Activated naive CD4-positive, alpha-beta T cell treated with anti-CD3 and anti-CD28 coated beads for 36 hours (primary cell): ENCODE measurements around the gene CSNK1G1. TPM values are rescaled to one million over a fixed set of nuclear protein-coding genes. Genes with fewer than 3 reads are reported as not detected.

Experiments
- CTCF ChIA-PET: fragments of 350-600 bp; sonication (Branson Sonifier 250); formaldehyde crosslinking; loops from one replicate; lab custom pipeline; 2021; ENCODE audit warnings: antibody characterized with exemption; lab: Charles Lee
- DNase-seq: peaks from one replicate; pipeline ENCODE4 v3.0.0-alpha.2; 2020
- H3K27ac Mint-ChIP-seq: one replicate; pipeline ENCODE4 v1.8.0; 2021; ENCODE audit warnings: mild to moderate bottlenecking, mixed read lengths
- H3K27me3 Mint-ChIP-seq: one replicate; pipeline ENCODE4 v1.8.0; 2021; ENCODE audit warnings: low read depth, mixed read lengths
- H3K36me3 Mint-ChIP-seq: one replicate; pipeline ENCODE4 v1.8.0; 2021; ENCODE audit warnings: low read depth, mixed read lengths
- H3K4me1 Mint-ChIP-seq: one replicate; pipeline ENCODE4 v1.8.0; 2021; ENCODE audit warnings: low read depth, mixed read lengths
- H3K4me3 Mint-ChIP-seq: one replicate; pipeline ENCODE4 v1.8.0; 2021; ENCODE audit warnings: mild to moderate bottlenecking, moderate library complexity, mixed read lengths
- H3K9me3 Mint-ChIP-seq: one replicate; pipeline ENCODE4 v1.8.0; 2021; ENCODE audit warnings: mixed read lengths
- intact Hi-C: fragments of 100-400 bp; cut with micrococcal nuclease; formaldehyde crosslinking; loops from one replicate; pipeline ENCODE4 v1.15.1; 2023
- total RNA-seq, 2 experiments: library from RNA; stranded (reverse); gene quantifications; one replicate each; pipeline ENCODE4 v1.2.3, GENCODE V29; 2021

CSNK1G1 gene
- total RNA-seq, 2 experiments from 2014 or later, result 14.8 to 16.6 TPM

DNA sequence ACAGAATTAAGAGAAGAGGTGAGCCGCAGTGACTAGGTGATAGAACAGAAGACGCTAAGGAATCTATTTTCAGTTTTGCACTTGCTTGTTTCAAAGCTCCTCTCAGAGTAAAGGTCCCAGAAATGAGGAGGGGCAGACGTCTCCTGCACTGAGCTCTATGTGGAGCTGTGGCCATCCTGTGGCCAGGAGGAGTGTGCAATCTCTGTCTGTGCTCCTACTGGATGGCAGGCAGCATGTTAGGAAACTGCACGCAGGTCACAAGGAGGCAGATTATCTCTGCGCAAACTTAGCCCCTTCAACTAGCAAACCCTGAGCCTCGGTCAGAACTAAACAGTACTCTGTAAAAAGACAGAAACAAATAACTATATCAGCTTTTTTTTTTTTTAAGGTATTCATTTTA is 162.0 kb downstream of the CSNK1G1 start:
- CTCF ChIA-PET, result interaction anchor here (0.6 kb wide), 2 partner anchors 140 to 401 kb away, joined by 3 to 5 read pairs; no protein-coding TSS in a partner anchor
- Mint-ChIP-seq H3K27ac (no peak overlapping the region), H3K36me3 (peaks cover 3% of the 10 kb centered on the region), H3K27me3 (no peaks in the 10 kb centered on the region), H3K4me1 (no peaks in the 10 kb centered on the region), H3K9me3 (no peaks in the 10 kb centered on the region), H3K4me3 (no peak overlapping the region)
- intact Hi-C loops, result no loop called here
- no peak for DNase-seq

DNA sequence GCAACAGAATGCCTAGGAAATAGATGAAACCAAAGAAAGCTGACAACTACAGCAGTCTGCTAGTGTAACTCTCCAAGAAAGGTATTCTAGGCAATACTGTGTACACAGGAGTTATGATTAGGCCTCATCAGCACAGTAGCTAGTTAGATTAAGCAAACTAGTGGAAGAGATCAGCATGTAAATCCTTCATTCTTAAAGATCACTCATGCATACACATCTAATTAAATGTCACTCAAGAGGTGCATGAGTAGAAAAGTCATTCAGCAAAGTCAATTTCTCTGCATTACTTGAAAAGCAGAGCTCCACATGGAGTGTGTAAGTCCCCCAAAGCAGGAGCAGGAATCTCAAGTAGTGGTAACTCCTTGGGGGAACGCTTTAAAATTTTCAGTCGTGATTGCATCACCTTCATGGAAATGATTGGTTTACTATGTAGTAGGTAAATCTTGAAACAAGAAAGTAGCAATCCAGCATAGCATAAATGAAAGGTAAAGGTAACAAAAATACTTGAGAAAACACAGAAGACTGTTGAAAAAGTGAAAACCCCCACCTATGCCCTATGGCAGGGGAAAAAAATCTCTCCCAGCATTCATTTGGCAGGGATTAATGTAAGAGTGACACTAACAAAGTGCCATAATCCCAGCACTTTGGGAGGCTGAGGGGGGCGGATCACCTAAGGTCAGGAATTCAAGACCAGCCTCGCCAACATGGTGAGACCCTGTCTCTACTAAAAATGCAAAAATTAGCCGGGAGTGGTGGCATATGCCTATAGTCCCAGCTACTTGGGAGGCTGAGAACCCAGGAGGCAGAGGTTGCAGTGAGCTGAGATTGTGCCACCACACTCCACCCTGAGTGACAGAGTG is 163.8 kb downstream of the CSNK1G1 start:
- Mint-ChIP-seq H3K36me3 (peaks cover 11% of the 10 kb centered on the region), H3K27me3 (no peaks in the 10 kb centered on the region), H3K4me1 (peaks cover 5% of the 10 kb centered on the region), H3K4me3 (no peak overlapping the region), H3K27ac (no peak overlapping the region), H3K9me3 (no peaks in the 10 kb centered on the region)
- no peak for DNase-seq
- intact Hi-C loops, result no loop called here
- CTCF ChIA-PET, result no interaction called here

DNA sequence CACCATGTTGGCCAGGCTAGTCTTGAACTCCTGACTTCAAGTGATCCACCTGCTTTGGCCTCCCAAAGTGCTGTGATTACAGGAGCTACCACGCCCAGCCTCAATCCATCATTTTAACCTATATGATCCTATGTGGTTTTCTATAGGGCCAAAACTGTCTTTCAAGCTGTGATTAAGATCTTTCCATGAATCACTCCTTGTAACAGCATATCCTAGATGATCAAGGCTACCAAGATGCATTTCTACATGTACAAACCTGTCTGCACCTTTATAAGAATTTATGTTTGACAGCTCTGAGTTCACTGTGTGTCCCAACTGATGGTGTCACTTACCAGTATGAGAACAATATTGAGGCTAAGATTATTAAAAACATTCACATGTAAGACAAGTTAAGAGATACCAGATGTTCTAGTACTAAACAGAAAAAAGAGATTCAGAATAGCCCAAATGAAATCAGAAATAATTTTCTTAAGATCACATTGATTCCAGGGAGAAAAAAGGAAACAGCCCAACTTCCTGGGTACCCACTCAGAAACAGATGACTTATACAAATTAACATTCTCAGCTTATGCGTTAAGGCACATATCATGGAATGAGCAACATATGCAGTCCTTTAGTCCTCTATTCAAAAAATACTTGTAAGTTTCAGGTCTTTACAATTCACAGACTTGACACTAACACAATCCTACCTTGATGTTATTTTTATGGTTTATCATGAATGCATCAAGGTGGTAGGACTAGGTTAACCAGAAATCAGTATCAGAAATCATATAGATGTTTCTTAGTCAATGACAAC is 168.4 kb downstream of the CSNK1G1 start:
- Mint-ChIP-seq H3K4me3 (no peak overlapping the region), H3K9me3 (no peaks in the 10 kb centered on the region), H3K27ac (peak overlapping the region; percentile 9), H3K27me3 (no peaks in the 10 kb centered on the region), H3K36me3 (peaks cover 12% of the 10 kb centered on the region), H3K4me1 (peaks cover 5% of the 10 kb centered on the region)
- CTCF ChIA-PET, result interaction anchor here (0.5 to 1.1 kb wide), 4 partner anchors 11 to 1084 kb away, joined by 4 to 8 read pairs (median 6); no protein-coding TSS in a partner anchor
- intact Hi-C loops, result no loop called here
- no peak for DNase-seq

DNA sequence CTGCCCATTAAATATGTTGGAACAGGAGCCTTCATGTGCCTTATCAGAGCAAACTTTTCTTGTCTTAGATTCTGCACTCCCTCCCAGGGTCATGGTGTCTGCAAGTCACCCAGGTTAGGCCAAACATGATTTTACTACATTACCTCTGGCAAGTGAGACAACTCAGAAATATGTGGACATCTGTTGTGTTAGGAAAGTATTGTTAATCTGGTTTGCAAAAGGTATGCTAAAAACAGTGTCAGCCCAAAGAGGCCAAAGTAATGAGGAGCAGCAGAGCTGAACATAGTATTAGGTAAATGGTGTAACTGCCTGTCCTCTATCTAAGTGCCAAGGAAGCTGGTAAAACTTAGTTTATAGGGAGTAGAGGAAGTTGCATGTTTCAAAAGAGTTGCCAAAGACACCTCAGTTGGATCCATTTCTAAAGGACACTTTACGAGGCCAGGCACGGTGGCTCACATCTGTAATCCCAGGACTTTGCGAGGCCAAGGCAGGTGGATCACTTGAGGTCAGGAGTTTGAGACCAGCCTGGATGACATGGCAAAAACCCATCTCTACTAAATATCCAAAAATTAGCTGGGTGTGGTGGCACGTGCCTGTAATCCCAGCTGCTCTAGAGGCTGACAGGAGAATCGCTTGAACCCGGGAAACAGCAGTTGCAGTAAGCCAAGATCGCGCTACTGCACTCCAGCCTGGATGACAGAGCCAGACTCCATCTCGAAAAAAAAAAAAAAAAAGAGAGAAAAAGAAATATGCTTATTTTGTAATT is 170.6 kb downstream of the CSNK1G1 start:
- Mint-ChIP-seq H3K27me3 (no peaks in the 10 kb centered on the region), H3K36me3 (peaks cover 12% of the 10 kb centered on the region), H3K9me3 (no peaks in the 10 kb centered on the region), H3K27ac (no peak overlapping the region), H3K4me3 (no peak overlapping the region), H3K4me1 (peaks cover 5% of the 10 kb centered on the region)
- no peak for DNase-seq
- CTCF ChIA-PET, result no interaction called here
- intact Hi-C loops, result no loop called here

DNA sequence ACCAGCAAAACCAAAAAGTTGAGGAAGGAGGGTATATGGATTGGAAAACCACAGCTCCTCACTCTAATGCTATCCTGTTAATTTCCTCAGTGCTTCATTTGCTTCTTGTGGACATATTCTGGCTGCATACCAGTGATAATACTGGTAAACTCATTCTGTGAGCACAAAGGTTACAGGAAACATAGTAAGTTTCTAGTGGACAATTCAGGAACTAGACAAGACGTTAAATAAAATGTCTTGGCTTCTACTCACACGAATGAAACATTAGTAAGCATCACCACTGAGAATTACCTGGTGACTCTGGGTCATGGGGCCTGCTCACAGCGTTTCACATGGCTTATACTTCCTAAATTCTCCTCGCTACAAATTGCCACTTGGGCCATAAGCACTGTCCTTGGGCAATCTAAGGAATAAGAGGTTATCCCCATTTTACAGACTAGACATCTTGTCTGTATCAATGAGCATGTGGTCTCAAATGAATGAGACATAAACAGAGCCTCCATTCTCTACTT is 173.1 kb downstream of the CSNK1G1 start:
- Mint-ChIP-seq H3K4me1 (no peaks in the 10 kb centered on the region), H3K4me3 (no peak overlapping the region), H3K9me3 (no peaks in the 10 kb centered on the region), H3K36me3 (peaks cover 7% of the 10 kb centered on the region), H3K27me3 (no peaks in the 10 kb centered on the region), H3K27ac (no peak overlapping the region)
- intact Hi-C loops, result no loop called here
- DNase-seq, result no peak
- CTCF ChIA-PET, result no interaction called here

DNA sequence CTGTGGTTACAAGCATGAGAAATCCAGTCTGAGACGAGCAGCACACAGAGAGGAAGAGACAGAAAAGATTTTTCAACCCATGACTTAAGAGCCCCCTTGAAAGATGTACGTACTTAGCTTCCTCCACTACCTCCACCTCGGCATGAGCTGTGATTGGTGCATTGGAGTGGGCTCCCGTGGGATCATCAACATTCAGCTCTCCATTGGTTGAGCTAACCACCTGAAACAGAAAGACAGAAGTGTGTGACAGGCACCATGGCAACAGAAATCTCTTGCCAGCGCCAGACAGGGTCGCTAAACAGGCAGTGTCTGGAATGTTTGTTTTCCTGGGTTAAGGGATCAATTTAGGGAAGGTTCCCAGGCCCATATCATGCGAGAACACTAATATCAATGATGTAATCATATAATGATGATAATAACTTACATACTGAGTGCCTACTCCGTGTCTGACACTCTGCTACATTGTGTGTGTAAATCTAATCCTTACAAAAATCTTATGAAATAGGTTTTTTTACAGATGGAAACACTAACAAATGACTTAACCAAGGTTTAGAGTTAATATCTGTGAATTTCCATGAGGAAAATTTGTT is 175.6 kb downstream of the CSNK1G1 start:
- Mint-ChIP-seq H3K9me3 (no peaks in the 10 kb centered on the region), H3K36me3 (peaks cover 8% of the 10 kb centered on the region), H3K27me3 (no peaks in the 10 kb centered on the region), H3K4me3 (no peak overlapping the region), H3K4me1 (no peaks in the 10 kb centered on the region), H3K27ac (no peak overlapping the region)
- intact Hi-C loops, result no loop called here
- CTCF ChIA-PET, result no interaction called here
- DNase-seq, result no peak

DNA sequence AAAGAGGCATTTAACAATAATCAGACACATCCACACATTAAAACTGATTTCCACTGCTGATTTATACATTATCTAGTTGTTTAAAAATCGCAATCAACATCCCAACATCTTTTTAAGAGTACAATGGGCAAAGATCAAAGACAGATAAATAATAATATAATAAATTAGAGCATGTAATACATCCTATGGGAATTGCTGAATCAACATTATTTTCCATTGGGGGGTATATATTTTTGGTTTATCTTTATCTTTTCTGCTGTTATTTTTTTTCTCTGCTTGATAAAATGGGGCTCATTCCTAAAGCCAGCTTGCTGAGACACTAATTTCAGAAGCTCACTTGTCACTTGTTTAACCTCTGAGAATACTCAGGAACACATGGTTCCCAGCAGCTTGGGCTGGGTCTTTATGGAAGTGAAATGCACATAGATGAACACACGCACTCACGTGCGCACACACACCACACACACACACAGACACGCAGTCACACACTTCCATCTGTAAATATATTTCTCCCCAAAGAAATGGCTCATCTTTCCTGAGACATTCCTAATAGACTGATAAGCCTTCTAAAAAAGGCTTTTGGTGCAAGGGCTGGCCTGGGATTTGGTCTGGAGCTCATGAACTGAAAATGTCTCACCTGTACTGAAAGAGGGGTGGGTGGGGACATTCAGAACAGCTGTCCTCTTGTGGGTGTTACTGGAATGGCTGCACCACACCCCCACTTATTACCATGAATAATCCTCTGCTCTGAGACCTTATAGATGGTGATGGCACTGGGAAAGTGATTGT is 189.7 kb downstream of the CSNK1G1 start:
- Mint-ChIP-seq H3K4me1 (peaks cover 26% of the 10 kb centered on the region), H3K4me3 (no peak overlapping the region), H3K9me3 (no peaks in the 10 kb centered on the region), H3K27ac (no peak overlapping the region), H3K27me3 (no peaks in the 10 kb centered on the region), H3K36me3 (peaks cover 9% of the 10 kb centered on the region)
- CTCF ChIA-PET, result no interaction called here
- intact Hi-C loops, result no loop called here
- DNase-seq, result no peak

DNA sequence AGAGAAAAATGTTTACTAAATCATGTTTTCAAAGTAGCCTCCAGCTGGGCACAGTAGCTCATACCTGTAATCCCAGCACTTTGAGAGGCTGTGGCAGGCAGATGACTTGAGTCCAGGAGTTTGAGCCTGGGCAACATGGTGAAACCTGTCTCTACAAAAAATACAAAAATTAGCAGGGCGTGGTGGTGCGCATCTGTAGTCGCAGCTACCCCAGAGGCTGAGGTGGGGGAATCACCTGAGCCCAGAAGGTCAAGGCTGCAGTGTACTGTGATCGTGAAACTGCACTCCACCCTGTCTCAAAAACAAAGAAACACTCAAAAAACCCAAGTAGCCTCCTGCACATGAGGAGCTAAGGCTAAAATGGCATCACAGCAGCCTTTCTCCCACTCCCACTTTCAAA is 191.5 kb downstream of the CSNK1G1 start:
- intact Hi-C loops, result loop anchor here (5.0 kb wide), 2 partner anchors 523 to 673 kb away; no protein-coding TSS in a partner anchor
- H3K36me3 Mint-ChIP-seq, result peaks cover 15% of the 10 kb centered on the region
- no peak for DNase-seq
- H3K4me1 Mint-ChIP-seq, result peaks cover 35% of the 10 kb centered on the region
- H3K9me3 Mint-ChIP-seq, result no peaks in the 10 kb centered on the region
- peak overlapping the region; percentile 26 for H3K27ac Mint-ChIP-seq
- CTCF ChIA-PET, result no interaction called here
- peak overlapping the region; percentile 27 for H3K4me3 Mint-ChIP-seq
- no peaks in the 10 kb centered on the region for H3K27me3 Mint-ChIP-seq

DNA sequence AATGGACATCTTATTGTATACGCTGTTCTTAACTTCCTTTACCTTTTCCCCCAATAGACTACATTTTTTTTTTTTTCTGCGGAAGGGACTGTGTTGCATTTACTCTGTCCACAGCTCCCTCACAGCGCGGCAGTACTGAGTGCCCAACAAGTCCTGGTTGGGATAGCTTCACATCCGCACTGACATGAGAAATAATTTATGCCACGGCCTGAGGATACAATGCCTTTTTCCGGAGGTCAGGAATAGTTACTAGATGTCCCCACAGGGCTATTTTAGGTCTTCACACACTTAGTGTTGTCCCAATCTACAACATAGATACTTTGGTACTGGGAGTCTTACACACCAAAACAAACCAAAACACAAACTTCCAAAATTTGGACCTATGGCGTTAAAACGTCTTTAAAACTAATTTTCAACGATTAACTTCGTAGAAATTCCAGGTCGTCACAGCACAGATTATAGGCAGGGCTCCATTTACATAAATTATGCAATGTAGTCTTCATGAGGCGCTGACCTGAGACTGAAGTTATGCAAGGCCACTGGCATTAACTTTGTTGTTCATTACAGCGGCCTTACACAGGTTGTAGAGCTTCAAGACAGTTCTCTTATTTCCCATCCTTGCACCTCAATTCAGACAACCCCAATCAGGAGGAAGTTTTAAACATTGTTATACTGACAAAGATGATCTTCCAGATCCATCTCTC is 192.2 kb downstream of the CSNK1G1 start:
- no peaks in the 10 kb centered on the region for H3K27me3 Mint-ChIP-seq

DNA sequence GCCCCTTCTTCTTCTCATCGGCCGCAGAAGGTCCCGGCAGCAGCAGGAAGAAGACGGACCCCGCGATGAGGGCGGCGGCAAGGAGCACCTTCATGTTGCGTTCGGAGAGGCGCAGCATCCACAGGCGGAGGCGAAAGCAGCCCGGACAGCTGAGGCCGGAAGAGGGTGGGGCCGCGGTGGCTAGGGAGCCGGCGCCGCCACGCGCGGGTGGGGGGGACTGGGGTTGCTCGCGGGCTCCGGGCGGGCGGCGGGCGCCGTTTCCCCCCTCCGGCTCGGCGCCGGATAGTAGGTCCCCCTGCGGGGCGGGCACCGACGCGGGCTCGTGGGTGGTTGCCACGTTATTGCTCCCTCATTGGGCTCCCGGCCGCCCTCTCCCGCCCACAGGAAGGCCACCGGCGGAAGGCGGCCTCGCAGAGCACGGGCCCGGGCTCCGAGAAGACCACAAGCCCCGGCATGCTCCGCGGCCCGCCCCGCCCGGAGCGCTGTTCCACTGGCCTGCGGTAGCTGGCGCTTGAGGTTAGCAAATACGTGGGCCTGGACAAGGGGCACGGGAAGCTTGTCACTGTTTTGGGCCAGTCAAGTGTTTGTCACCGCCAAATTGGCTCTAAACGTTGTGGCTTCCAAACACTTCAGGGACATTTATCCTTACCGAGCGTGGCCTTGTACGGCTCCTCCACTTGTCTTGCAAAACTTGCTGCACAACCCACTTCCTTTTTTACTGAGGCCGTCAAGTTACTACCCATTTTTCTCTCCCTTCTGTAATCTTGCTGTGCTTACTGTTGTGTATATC is 192.9 kb downstream of the CSNK1G1 start, which contains the start of gene PPIB:
TSS of gene PPIB (minus strand) at position 154 of the 790 bp plus-strand sequence. CDS start at position 118, 36 bp downstream.
- H3K9me3 Mint-ChIP-seq, result no peaks in the 10 kb centered on the region
- H3K36me3 Mint-ChIP-seq, result peaks cover 24% of the 10 kb centered on the region
- peaks cover 42% of the 10 kb centered on the region for H3K4me1 Mint-ChIP-seq
- H3K4me3 Mint-ChIP-seq, result peak within 1 kb of the TSS; percentile 80
- H3K27ac Mint-ChIP-seq, result peak within 1 kb of the TSS; percentile 86
- peak; percentile 98 for DNase-seq
- no peaks in the 10 kb centered on the region for H3K27me3 Mint-ChIP-seq
- intact Hi-C loops, result loop anchor here (1.0 to 5.0 kb wide), 10 partner anchors 69 to 730 kb away; partner anchors contain the start of genes CSNK1G1, TRIP4 and ZNF609
- CTCF ChIA-PET, result interaction anchor here (0.6 to 1.5 kb wide), 6 partner anchors 10 to 111 kb away, joined by 3 to 11 read pairs (median 3); no protein-coding TSS in a partner anchor

More for the DNA sequence above, 192.2 kb downstream of the CSNK1G1 start:
- H3K4me3 Mint-ChIP-seq, result peak overlapping the region; percentile 80
- peaks cover 18% of the 10 kb centered on the region for H3K36me3 Mint-ChIP-seq
- H3K27ac Mint-ChIP-seq, result peak overlapping the region; percentile 86
- H3K9me3 Mint-ChIP-seq, result no peaks in the 10 kb centered on the region
- H3K4me1 Mint-ChIP-seq, result peaks cover 36% of the 10 kb centered on the region
- CTCF ChIA-PET, result interaction anchor here (0.7 to 1.5 kb wide), 4 partner anchors 11 to 110 kb away, joined by 3 to 5 read pairs (median 3); no protein-coding TSS in a partner anchor
- peak; percentile 39 for DNase-seq
- intact Hi-C loops, result loop anchor here (1.0 to 5.0 kb wide), 10 partner anchors 70 to 729 kb away; partner anchors contain the start of genes CSNK1G1, TRIP4 and ZNF609
